ENCODE measurements around the gene AQP2. TPM values are rescaled to one million over a fixed set of nuclear protein-coding genes. Genes with fewer than 3 reads are reported as not detected.

Gene AQP2
- total and polyA plus RNA-seq, 4 donors, result not detected

DNA sequence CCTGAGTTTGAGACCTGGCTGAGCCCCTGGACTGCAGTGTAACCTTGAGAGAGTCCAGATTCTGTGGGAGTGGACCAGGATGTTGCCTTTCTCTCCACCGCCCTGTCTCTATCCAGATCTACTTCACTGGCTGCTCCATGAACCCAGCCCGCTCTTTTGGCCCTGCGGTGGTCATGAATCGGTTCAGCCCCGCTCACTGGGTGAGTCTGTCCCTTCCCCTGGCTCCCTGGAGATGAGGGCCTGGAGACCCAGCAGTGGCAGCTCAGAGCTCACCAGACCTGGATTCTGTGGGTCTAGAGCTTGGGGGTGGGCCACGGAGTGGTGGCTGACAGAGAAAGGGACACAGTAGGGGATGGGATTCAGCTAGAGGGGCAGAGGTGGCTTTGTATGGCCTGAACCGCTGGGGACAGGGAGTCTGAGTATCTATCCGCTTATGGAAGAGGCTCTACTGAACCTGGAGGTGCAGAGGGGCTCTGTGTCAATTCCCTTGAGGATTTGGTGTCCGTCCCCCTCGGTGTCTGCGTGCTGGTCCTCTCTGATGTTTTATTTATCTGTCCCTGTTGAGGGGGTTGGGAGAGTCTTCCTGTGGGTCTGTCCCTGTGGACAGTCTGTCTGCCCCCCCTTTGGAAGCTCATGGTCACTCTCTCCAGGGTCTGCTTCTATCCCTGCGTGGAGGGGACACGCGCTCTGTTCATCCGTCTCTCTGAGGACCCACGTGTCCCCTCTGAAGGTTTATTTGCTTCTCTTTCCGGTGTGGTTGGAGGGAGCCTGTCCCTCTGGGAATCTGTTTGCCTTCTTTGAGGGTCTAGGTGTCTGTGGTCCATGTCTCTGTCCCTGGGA lies 13.7 kb downstream of the AQP2 start:
- Histone ChIP-seq H3K27me3 (ENCODE audit: control insufficient read depth in 4 of 4, insufficient read depth in 4 of 4, low read length in 3 of 4) (peaks cover 0 to 5% (median 1%) of the 10 kb centered on the region in 4 donors), H3K4me1 (ENCODE audit: control insufficient read depth in 4 of 4, insufficient read depth in 4 of 4, low read length in 3 of 4) (peaks cover 15 to 41% (median 28%) of the 10 kb centered on the region in 4 donors), H3K9ac (ENCODE audit: low read depth in 1 of 2, low read length in 2 of 2) (no peak overlapping the region), H3K4me3 (ENCODE audit: low read depth in 1 of 3, low read length in 3 of 3) (no peak overlapping the region), H3K9me3 (ENCODE audit: control insufficient read depth in 4 of 4, low read length in 3 of 4) (no peaks in the 10 kb centered on the region), H3K27ac (ENCODE audit: low read depth in 1 of 2, low read length in 2 of 2) (no peak overlapping the region), H3K36me3 (ENCODE audit: control insufficient read depth in 4 of 4, insufficient read depth in 3 of 4, low read depth in 1 of 4, low read length in 3 of 4) (no peaks in the 10 kb centered on the region)
- TF ChIP-seq TAF1 (conservative IDR thresholded peaks at IDR 0.05), result no peak
- TF ChIP-seq GABPA (IDR thresholded peaks at IDR 0.05 in 1 of 2, conservative IDR thresholded peaks at IDR 0.05 in 1 of 2), result no peak
- TF ChIP-seq SP1 (IDR thresholded peaks at IDR 0.05), result no peak
- no peak for TF ChIP-seq NR2F2 (IDR thresholded peaks at IDR 0.05)
- TF ChIP-seq JUND (IDR thresholded peaks at IDR 0.05), result no peak
- TF ChIP-seq MAX (IDR thresholded peaks at IDR 0.05), result no peak
- TF ChIP-seq HNF4G (IDR thresholded peaks at IDR 0.05), result no peak
- no peak for TF ChIP-seq HNF4A (conservative IDR thresholded peaks at IDR 0.05)
- no peak for TF ChIP-seq RAD21 (IDR thresholded peaks at IDR 0.05)
- no peak for TF ChIP-seq FOXA1 (IDR thresholded peaks at IDR 0.05)
- TF ChIP-seq, protein P1, sequence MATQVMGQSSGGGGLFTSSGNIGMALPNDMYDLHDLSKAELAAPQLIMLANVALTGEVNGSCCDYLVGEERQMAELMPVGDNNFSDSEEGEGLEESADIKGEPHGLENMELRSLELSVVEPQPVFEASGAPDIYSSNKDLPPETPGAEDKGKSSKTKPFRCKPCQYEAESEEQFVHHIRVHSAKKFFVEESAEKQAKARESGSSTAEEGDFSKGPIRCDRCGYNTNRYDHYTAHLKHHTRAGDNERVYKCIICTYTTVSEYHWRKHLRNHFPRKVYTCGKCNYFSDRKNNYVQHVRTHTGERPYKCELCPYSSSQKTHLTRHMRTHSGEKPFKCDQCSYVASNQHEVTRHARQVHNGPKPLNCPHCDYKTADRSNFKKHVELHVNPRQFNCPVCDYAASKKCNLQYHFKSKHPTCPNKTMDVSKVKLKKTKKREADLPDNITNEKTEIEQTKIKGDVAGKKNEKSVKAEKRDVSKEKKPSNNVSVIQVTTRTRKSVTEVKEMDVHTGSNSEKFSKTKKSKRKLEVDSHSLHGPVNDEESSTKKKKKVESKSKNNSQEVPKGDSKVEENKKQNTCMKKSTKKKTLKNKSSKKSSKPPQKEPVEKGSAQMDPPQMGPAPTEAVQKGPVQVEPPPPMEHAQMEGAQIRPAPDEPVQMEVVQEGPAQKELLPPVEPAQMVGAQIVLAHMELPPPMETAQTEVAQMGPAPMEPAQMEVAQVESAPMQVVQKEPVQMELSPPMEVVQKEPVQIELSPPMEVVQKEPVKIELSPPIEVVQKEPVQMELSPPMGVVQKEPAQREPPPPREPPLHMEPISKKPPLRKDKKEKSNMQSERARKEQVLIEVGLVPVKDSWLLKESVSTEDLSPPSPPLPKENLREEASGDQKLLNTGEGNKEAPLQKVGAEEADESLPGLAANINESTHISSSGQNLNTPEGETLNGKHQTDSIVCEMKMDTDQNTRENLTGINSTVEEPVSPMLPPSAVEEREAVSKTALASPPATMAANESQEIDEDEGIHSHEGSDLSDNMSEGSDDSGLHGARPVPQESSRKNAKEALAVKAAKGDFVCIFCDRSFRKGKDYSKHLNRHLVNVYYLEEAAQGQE (IDR thresholded peaks at IDR 0.05), result no peak
- TF ChIP-seq EGR1 (IDR thresholded peaks at IDR 0.05; ENCODE audit: low read depth in 2 of 2), result no peak
- no peak for TF ChIP-seq ZBTB33 (IDR thresholded peaks at IDR 0.05)
- TF ChIP-seq FOXA2 (IDR thresholded peaks at IDR 0.05), result no peak
- TF ChIP-seq, protein P2, sequence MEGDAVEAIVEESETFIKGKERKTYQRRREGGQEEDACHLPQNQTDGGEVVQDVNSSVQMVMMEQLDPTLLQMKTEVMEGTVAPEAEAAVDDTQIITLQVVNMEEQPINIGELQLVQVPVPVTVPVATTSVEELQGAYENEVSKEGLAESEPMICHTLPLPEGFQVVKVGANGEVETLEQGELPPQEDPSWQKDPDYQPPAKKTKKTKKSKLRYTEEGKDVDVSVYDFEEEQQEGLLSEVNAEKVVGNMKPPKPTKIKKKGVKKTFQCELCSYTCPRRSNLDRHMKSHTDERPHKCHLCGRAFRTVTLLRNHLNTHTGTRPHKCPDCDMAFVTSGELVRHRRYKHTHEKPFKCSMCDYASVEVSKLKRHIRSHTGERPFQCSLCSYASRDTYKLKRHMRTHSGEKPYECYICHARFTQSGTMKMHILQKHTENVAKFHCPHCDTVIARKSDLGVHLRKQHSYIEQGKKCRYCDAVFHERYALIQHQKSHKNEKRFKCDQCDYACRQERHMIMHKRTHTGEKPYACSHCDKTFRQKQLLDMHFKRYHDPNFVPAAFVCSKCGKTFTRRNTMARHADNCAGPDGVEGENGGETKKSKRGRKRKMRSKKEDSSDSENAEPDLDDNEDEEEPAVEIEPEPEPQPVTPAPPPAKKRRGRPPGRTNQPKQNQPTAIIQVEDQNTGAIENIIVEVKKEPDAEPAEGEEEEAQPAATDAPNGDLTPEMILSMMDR (IDR thresholded peaks at IDR 0.05; ENCODE audit: low read depth, low read length, missing input control), result no peak
- 89% methylated on average over 17 of the region's 17 CpGs for whole genome bisulfite sequencing
- DNase-seq (ENCODE audit: low spot score), result no peak

Measured in liver (tissue), 9 donors.